Measurements from ENCODE around the gene GNPTAB.
A peak's percentile ranks its signal among the peaks of the same experiment; 100 is the strongest.

Gene GNPTAB

DNA sequence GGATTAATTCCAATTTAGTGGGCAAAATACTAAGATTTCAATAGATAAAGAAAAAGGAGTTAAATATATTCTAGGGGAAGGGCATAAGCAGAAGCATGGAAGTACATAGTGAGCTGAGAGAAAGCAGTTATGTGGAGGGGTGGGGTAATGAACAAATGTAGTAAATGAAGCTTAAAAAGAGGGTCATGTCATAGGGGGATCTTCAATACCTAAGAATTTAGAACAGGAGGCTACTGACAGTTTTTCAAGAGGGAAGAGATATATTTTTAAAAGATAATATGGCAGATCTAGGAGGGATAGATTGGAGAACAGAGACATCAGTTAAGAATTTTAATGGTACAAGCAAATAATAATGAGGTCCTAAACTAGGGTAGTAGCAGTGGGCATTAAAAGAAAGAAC is 100.9 kb downstream of the GNPTAB start:
- DNase-seq: no peak

DNA sequence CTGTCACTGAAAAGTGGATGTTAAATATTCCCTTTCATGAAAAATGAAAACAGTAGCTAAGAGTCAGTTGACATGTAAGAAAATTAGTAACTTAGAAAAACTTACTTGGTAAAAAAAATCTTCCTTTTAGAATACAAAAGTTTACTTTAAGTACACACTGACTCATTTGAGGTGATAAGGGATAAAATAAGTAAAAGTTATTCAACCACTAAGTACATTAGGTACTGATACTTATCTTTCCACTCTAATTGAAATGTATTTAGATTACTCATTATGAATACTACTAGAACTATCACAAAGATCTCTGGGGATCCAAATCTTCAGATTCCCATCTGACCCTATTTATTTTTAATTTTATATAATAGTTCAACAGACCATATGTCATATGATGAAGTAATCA is 103.7 kb downstream of the GNPTAB start:
- no peak for DNase-seq

DNA sequence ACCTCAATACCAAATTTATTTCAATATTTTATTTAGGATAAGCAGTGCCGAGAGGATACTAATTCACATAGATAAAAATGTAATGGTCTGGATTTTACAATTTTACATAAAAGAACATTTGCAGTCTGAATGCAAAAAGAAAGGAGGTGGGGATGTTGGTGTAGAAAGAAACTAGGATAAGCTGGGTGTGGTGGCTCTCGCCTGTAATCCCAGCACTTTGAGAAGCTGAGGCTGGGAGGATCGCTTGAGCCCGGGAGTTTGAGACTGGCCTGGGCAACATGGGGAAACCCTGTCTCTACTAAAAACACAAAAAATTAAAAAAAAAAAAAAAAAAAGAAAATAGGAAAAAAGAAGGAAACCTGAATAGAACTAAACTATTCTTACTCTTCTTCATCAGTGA is 108.4 kb downstream of the GNPTAB start:
- DNase-seq: no peak

DNA sequence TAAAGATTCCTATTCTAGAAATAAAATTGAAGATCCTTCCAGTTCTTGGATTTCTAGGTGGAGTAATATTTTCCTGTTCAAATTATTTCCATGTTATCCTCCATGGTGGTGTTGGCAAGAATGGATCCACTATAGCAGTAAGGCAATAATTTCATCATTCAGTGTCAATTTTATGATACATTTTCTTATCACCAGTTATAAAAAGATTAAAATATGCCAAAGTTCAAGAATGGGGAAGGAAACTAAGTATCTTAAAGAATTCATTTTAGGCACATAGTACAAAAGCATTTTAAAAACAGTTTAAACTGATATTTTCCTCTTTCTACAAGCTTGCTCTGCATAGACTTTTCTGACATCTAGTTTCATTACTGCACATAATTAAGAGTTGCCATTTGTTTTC is 110.6 kb downstream of the GNPTAB start:
- no peak for DNase-seq

DNA sequence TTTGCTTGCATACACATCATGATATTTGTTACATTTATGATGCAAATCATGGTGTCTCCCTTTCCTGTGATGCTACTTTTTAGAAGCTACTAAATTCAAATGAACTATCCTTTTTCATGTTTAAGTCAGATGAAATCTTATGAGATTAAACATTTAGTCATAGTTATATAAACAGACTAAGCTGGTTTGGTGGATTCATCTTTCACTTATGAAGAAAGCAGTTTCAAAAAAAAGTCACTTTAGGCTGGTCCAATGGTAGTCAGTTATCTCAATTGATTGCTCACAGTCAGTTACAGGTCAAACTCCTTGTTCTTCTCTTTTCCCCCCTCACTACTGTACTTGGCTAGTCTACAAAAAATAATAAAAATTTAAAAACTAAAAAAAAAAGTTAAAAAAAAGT is 111.2 kb downstream of the GNPTAB start:
- DNase-seq: no peak

DNA sequence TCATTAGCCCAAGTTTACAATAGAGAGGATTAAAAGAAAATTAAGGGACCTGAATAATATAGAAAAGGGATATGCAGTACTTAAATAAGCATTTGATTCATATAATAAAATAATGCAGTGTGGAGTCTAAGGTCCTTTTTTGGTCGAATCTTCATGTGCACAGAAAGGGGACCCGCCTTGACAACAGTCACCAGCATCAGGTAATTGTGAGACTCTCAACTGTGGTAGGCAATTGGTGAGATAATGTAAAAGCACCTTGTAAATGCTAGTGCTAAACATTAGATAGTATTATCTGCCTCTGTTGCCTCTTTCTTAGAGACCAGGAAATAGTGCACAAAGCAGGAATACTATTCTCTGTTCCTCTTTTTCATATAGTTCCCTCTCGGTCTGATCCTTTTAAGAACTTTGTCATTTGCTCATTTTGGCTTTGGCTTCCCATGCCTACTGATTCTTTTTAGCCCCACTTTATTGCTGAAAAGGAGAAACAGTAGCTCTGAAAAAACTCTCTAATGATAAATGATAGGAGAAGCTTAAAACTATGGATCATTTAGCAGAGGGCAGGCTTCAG is 115.8 kb downstream of the GNPTAB start:
- DNase-seq: no peak

DNA sequence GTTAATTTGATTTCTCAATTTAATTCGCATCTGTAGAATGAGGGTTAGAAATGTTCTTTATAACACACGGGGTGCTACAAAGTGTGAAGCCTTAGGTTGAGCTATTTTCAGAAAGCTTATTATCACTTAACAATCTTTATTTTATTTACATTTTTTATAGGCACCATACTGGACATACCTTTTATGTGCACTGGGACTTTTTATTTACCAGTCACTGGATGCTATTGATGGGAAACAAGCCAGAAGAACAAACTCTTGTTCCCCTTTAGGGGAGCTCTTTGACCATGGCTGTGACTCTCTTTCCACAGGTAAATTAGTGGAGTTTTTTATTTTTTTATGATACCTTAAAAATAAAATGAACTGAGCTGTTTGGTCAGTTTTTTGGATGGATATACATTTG is 116.8 kb downstream of the GNPTAB start:
- no peak for DNase-seq

DNA sequence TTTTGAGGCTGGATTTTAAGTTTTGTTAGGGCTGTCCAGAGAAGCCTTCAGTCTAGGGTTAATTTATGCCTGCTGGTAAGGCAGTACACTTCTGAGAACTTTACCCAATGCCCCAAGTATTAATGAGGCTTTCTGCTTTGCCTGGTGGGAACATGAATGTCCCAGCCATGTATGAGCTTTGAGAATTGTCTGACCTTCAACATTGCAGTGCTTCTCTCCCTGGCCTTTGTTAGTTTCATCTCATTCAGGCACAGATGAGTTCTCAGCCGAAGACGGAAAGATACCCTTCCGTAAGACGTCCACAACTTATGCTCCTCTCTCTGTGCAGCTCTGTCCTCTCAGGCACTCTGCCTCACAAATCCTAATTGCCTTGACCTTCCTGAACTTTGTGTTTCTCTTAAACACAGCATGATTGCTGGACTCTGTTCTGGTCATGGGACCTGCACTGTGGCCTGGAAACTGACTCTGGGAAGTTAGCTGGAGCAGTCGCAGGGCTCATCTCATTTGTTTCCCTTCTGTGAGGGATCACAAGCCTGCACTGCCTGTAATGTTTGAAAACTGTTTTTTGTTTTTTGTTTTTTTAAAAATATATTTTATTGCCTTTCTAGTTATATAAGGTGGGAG is 117.6 kb downstream of the GNPTAB start:
- no peak for DNase-seq

DNA sequence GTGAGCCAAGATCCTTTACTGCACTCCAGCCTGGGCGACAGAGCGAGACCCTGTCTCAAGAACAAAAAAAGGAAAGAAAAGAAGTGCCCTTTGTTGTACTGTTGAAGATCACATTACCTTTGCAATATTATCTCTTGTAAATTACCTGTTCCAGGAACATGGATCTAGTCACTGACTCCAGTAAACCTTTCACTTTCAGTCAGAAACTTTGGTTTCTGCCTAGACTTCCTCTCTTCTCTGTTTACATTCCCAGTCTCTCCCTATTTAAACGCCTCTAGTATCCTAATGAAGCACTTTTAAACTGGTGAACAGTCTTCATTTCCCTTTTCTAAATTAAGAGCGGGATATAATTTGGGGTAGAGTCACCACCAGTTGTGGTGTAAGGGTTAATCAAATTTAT is 120.5 kb downstream of the GNPTAB start:
- no peak for DNase-seq

DNA sequence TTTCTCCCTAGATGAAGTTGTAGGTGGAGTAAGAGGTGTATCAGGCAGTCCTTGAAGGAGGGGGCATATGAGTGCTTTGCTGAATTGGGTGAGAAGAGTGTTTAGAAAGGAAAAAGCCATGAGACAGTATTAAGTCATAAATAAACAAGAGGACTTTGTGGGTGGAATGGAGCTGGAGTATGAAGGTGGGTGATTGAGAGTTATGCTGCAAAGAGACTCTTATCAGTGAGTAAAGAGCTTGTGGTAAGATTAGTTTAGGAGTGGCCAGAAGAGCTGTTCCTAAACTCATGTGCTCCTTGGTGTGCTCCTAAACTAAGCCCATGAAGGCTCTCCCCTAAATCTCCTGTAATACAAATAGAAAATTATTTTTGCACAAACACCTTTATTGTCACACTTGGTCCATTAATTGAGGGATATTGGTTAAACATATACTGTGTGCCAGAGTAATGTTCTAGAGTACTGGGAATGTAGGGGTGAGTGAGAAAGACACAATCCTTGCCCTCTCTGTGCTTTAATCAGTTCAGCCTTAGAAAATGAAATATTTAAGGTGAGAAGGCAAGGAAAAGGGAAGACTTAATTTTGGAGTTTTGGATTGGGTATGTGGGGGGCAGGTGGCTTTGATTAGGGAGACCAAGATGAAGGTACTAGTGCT is 123.5 kb downstream of the GNPTAB start:
- DNase-seq: no peak

DNA sequence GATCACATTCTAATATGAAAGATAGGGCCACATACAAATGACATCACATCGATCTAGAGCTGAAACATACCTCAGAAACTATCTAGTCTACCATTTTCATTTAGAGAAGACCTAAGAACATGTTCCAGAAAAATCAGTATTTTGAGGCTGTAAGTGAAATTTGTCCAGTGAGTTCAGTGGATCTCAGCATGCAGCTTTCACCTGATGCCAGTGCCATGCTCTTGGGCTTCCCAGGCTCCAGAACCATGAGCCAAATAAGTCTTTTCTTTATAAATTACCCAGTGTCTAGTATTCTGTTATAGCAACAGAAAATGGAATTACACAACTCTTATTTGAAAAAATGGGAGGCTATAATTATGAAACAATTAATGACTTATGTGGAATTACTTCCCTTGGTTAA is 124.4 kb downstream of the GNPTAB start:
- no peak for DNase-seq

DNA sequence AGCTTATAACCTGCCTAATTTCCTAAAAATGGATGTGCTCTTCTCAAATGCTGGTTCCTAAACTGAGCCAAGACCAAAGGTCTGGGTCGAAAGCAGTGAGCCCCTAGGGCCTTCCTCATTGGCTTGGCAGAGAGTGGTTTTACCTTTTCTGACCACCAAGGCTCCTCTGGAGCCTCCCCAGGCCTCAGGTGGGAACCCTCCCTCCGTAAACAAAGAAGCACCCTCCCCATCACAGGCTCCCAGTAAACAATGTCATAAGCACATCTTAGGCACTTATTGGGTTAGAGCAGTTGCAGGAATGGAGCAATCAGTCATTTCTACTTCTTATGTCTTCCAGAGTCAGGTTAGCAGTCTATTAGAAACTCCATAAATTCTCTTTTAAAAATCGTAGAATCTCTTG is 127.3 kb downstream of the GNPTAB start:
- DNase-seq: no peak

DNA sequence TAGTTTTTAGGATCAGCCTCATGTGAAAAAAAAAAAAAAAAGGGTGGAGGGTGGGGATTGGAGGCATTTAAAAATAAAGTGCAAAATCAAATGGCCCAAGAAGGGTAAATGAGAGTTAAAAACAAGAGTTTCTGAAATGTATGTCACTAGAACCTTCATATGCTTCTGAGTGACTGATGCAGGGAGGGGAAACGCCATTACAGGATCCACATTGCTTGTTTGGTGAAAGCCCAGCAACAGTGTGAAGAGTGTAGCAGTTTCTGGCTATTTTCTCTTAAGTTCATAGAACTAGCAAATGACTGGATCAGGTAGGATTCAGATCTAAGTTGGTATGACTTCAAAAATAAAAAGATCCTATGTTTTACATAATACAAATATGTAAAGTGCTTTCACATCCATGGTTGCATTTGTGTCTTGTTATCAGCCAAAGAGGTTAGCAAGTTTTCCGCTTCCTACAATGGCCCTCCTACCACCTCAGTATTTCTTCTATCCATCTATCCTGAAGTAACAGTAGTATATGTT is 130.4 kb downstream of the GNPTAB start:
- no peak for DNase-seq

DNA sequence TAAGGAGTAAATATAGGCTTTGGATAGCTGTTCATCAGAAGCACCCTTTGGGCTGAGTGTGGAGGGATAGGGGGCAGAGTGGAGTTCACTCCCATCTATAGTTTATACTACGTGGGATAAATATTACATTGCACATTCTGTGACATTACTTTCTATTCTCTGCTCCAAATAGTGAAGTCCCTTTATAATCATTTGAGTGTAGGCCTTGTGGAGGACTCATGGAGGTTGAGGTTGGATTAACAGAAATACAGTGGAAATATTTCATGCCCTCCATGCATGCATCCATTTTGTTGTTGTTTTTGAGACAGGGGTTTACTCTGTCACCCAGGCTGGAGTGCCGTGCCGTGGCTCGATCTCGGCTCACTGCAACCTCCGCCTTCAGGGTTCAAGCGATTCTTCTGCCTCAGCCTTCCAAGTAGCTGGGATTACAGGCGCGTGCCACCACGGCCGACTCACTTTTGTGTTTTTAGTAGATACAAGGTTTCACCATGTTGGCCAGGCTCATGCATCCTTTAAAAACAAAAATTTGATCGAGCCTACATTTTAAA is 131.9 kb downstream of the GNPTAB start:
- DNase-seq: no peak

DNA sequence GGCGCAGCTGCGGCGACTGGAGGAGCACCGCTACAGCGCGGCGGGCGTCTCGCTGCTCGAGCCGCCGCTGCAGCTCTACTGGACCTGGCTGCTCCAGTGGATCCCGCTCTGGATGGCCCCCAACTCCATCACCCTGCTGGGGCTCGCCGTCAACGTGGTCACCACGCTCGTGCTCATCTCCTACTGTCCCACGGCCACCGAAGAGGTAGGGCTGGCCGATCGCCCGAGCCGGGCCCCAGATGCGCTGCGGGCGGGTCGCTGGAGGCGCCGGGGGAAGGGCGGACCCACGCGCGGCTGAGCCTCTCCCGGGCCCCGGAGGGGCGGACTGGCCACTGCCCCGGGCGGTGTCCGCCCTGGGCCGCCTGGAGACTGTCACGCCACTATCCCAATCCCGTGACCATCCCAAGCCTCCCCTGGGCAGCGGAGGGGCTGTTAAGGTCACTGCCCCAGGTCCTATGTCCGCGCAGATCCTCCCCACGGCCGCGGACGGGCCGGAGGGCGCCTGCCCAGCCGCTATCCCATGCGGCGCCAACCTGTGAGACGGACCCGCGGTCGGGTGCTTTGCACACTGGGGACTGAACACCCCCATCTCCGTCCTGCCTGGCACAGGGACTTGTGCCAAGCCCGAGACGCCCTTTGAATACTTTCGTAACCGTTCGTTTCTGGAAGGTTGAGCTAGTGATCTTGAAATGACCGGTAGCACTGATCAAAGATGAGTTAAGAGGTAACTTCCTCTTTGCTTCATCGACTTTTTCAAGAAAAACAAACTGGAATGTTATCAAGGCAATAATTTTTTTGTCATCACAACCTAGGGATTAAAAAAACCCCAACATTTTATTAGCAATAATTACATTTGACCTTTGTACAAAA is 132.6 kb downstream of the GNPTAB start:
- peak in 1 of 2 experiments; percentile 20 for DNase-seq

DNA sequence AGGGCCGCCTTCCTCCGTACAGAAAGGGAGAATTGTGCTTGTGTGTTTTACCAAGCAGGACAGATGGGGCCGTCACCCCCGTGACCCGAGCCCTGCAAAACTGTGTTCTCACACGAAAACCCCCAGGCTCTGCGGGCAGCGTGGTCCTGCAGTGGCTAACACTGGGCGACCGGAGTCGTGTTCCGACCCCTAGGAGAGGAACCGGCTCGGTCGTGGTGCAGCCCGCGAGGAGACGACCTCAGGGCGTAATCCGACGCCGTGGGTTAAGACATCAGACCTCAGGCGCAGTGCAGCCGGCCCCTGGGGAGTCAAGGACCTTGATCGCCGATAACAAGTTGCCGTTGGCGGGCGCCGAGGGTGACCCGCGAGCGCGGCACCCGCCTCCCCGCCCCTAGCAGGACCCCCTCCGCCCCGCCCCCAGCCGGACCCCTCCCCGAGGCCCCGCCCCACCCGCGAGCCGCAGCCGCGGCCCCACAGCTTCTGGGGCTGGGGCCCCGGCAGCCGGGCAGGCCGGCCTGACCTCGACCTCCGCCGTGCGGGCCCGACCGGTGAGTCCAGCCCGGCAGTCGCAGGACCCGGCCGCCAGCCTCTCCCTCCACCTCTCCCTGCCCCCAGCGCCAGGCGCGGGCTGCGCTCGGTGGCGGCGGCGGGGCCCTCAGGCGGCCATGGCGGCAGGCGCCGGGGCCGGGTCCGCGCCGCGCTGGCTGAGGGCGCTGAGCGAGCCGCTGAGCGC is 133.4 kb downstream of the GNPTAB start, which contains the start of gene CHPT1:
CHPT1 (plus strand) TSS at position 444 of the 733 bp plus-strand sequence; CDS start at position 666, 222 bp downstream.
- peak; percentile 46 to 55 for DNase-seq

DNA sequence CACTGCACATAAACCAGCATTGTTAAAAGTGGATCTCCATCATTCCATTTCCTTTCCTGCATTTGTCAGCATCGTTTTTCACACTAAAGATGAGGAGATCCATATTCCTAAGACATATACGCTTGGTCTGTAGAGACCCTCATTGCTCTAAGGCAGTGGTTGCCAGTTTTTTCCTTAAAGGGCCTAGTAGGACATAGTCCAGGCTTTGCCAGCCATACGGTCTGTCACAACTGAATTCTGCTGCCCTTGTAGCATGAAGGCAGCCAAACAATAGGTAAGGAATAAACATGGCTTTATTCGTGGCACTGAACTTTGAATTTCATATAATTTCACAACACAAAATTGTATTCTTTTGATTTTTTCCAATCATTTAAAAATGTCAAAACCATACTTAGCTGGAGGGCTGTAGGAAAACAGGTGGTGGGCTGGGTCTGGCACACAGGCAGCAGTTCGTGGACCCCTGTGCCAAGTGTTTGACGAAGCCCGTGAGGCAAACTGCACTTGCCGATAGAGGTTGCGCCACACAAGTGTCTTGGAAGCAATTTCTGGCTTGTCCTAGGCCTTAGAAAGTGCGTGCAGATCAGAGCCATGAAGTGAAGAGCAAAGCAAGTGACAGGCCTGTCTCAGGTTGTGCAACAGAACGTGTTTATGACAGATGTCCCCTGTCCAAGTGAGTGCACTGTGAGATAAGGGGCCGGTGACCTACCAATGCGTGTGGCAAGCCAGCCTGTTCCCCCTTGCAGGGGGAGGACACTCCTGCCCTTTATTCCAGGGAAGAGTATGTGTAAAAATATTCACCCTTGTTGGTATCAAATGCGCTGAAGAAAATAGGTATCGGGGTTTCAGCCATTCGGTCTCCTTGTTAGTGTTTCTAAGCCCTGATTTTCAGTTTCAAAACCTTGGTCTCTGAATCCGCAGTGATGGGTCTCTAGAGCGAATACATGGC is 134.2 kb downstream of the GNPTAB start:
- DNase-seq: no peak

DNA sequence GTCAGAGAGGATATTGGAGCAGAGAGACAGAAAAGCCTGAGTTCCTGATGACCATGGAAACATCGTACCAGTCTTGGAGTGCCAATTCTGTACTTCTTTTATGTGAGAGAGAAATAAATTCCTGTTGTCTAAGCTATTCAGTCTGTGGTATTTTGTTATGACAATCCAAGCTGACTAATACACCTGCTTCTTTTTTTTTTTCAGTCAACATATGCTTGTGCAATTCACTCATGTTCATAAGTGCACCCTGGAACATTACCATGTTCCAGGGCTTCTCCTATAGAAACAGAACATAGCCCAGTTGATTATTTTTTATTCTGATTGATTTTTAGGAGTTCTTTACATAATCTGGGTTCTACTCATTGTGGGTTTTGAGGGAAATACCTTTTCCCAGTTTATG is 135.1 kb downstream of the GNPTAB start:
- no peak for DNase-seq

Measured in NCI-H1930 (cell line).